Hepatocyte (in vitro differentiated cells): Measurements from ENCODE around the gene QRFP. TPM values are rescaled to one million over a fixed set of nuclear protein-coding genes. Genes with fewer than 3 reads are reported as not detected.
A peak's percentile ranks its signal among the peaks of the same experiment; 100 is the strongest.

Experiments
- DNase-seq: peaks from one replicate; pipeline ENCODE4 v3.0.0-alpha.2; 2016; ENCODE audit warnings: low spot score
- H2AFZ ChIP-seq: fragments of 200-600 bp; sonication (generic); 2 replicates; pipeline ENCODE4 v1.6.0; 2016; ENCODE audit warnings: antibody characterized with exemption, mild to moderate bottlenecking
- H3K27ac ChIP-seq: fragments of 200-600 bp; sonication (generic); 2 replicates; pipeline ENCODE4 v1.5.1; 2016; ENCODE audit warnings: mild to moderate bottlenecking
- H3K27me3 ChIP-seq: fragments of 200-600 bp; sonication (generic); 2 replicates; pipeline ENCODE4 v1.6.1; 2016
- H3K36me3 ChIP-seq: fragments of 200-600 bp; sonication (generic); replicated peaks from 2 replicates; pipeline ENCODE4 v1.5.1; 2016; ENCODE audit warnings: low read depth; ENCODE audit not compliant: insufficient read depth
- H3K4me1 ChIP-seq: fragments of 200-600 bp; sonication (generic); 2 replicates; pipeline ENCODE4 v1.5.1; 2016; ENCODE audit warnings: mild to moderate bottlenecking, moderate library complexity; ENCODE audit not compliant: insufficient read depth
- H3K4me2 ChIP-seq: fragments of 200-600 bp; sonication (generic); 2 replicates; pipeline ENCODE4 v1.6.0; 2016
- H3K4me3 ChIP-seq: fragments of 200-600 bp; sonication (generic); 2 replicates; pipeline ENCODE4 v1.5.1; 2016; ENCODE audit warnings: mild to moderate bottlenecking
- H3K79me2 ChIP-seq: fragments of 200-600 bp; sonication (generic); 2 replicates; pipeline ENCODE4 v1.6.0; 2017; ENCODE audit warnings: mild to moderate bottlenecking
- H3K9me2 ChIP-seq: fragments of 200-600 bp; sonication (generic); replicated peaks from 2 replicates; pipeline ENCODE4 v1.6.0; 2017; ENCODE audit warnings: mild to moderate bottlenecking; ENCODE audit not compliant: insufficient read depth
- H3K9me3 ChIP-seq: fragments of 200-600 bp; sonication (generic); 2 replicates; pipeline ENCODE4 v1.5.1; 2016; ENCODE audit warnings: low read depth, mild to moderate bottlenecking
- H4K20me1 ChIP-seq: fragments of 200-600 bp; sonication (generic); 2 replicates; pipeline ENCODE4 v1.6.0; 2016; ENCODE audit warnings: mild to moderate bottlenecking; ENCODE audit not compliant: insufficient read depth, poor library complexity, severe bottlenecking
- EZH2 ChIP-seq: fragments of 200-600 bp; sonication (generic); IDR thresholded peaks from 2 replicates; pipeline ENCODE4 v1.6.1; 2016; ENCODE audit warnings: antibody characterized with exemption, mild to moderate bottlenecking, borderline replicate concordance
- EZH2phosphoT487 ChIP-seq: fragments of 200-600 bp; sonication (generic); IDR thresholded peaks from one replicate; pipeline ENCODE4 v1.6.1; 2018; ENCODE audit warnings: antibody characterized with exemption, mild to moderate bottlenecking, low read depth, moderate library complexity; ENCODE audit not compliant: unreplicated experiment, severe bottlenecking
- WGBS: methylation state at CpG from one replicate; pipeline ENCODE4 v1.1.6; 2016; ENCODE audit warnings: low lambda C conversion rate; ENCODE audit errors: missing lambda C conversion rate; 5-methylcytosine and 5-hydroxymethylcytosine counted together
- polyA plus RNA-seq: library from polyadenylated mRNA; unstranded; fragments of >200 nt; fragmentation: Nextera tagmentation; extraction: Ambion mirVana; gene quantifications from 2 replicates; pipeline ENCODE4 v1.2.1, GENCODE V29; 2016
- total RNA-seq: library from RNA; depleted of rRNA; stranded (reverse); fragments of >200 nt; gene quantifications from 2 replicates; pipeline ENCODE4 v1.2.3, GENCODE V29; 2014
- TF ChIP-seq, protein P1 (sequence below): fragments of 200-600 bp; sonication (generic); IDR thresholded peaks from 2 replicates; pipeline ENCODE4 v1.5.1; 2016; ENCODE audit warnings: antibody characterized with exemption, mild to moderate bottlenecking; ENCODE audit not compliant: poor library complexity

QRFP gene
- total and polyA plus RNA-seq, 2 experiments from 2014 or later = 0.21 TPM; not detected in 1

GRCh38 chr9:130869250-130869649 is 27.4 kb downstream of the QRFP start:
- TF ChIP-seq EZH2phosphoT487 = no peak

DNA sequence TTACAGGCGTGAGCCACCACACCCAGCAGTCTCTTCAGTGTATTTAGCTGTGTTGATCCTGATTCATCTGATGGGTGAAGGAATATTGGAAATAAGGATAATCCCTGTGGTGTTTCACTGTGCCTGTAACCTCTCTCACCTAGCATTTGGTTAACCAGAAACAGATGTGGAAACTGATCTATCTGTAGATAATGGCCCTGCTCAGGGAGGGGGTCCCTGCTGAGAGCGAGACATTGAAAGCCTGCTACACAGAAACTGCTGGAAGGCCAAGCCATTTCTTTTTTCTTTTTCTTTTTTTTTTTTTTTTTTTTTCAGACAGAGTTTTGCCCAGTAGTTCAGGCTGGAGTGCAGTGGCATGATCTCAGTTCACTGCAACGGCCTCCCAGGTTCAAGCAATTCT is 28.4 kb downstream of the QRFP start:
- peaks cover 8% of the 10 kb centered on the region for H3K4me1 ChIP-seq
- DNase-seq = no peak
- H3K36me3 ChIP-seq = no peaks in the 10 kb centered on the region
- H3K9me2 ChIP-seq = no peaks in the 10 kb centered on the region
- peaks cover 78% of the 10 kb centered on the region for H3K79me2 ChIP-seq
- no peak overlapping the region for H3K27ac ChIP-seq
- WGBS = 76% methylated on average over 3 of the region's 3 CpGs
- H2AFZ ChIP-seq = no peak overlapping the region
- no peak overlapping the region for H3K4me2 ChIP-seq
- H3K27me3 ChIP-seq = no peaks in the 10 kb centered on the region
- no peak for TF ChIP-seq EZH2
- TF ChIP-seq EZH2phosphoT487 = no peak
- TF ChIP-seq, protein P1, sequence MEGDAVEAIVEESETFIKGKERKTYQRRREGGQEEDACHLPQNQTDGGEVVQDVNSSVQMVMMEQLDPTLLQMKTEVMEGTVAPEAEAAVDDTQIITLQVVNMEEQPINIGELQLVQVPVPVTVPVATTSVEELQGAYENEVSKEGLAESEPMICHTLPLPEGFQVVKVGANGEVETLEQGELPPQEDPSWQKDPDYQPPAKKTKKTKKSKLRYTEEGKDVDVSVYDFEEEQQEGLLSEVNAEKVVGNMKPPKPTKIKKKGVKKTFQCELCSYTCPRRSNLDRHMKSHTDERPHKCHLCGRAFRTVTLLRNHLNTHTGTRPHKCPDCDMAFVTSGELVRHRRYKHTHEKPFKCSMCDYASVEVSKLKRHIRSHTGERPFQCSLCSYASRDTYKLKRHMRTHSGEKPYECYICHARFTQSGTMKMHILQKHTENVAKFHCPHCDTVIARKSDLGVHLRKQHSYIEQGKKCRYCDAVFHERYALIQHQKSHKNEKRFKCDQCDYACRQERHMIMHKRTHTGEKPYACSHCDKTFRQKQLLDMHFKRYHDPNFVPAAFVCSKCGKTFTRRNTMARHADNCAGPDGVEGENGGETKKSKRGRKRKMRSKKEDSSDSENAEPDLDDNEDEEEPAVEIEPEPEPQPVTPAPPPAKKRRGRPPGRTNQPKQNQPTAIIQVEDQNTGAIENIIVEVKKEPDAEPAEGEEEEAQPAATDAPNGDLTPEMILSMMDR = no peak
- H3K4me3 ChIP-seq = no peak overlapping the region
- H3K9me3 ChIP-seq = no peaks in the 10 kb centered on the region
- peaks cover 69% of the 10 kb centered on the region for H4K20me1 ChIP-seq

More at GRCh38 chr9:130869250-130869649, 27.4 kb downstream of the QRFP start:
- H3K9me3 ChIP-seq = no peaks in the 10 kb centered on the region
- H3K27ac ChIP-seq = no peak overlapping the region
- H3K27me3 ChIP-seq = no peaks in the 10 kb centered on the region
- H3K9me2 ChIP-seq = no peaks in the 10 kb centered on the region
- no peak overlapping the region for H2AFZ ChIP-seq
- 86% methylated on average over 8 of the region's 8 CpGs for WGBS
- H4K20me1 ChIP-seq = peaks cover 61% of the 10 kb centered on the region
- H3K36me3 ChIP-seq = no peaks in the 10 kb centered on the region
- H3K79me2 ChIP-seq = peaks cover 74% of the 10 kb centered on the region
- no peak overlapping the region for H3K4me2 ChIP-seq
- peaks cover 8% of the 10 kb centered on the region for H3K4me1 ChIP-seq
- no peak overlapping the region for H3K4me3 ChIP-seq
- DNase-seq = peak; percentile 62

DNA sequence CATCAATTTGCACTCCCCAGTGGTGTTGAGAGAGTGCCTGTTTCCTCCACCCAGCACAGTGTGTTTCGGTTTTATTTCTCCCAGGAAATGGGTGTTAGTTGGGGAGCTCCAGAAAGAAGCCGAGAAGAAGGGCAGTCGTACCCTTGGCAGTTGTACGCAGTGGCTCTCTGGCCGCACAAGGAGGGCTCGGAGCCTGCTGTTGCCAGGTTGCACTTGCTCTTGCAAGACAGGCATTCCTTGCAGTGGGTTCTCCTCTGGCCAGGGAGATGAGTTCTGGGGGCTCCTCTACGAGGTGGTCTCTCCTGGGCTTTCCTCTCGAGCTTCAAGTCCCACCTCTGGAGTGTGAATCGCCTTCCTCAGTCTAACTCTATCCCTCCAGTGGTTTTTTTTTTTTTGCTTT is 29.1 kb downstream of the QRFP start:
- H2AFZ ChIP-seq = no peak overlapping the region
- no peak overlapping the region for H3K27ac ChIP-seq
- DNase-seq = no peak
- no peak overlapping the region for H3K4me2 ChIP-seq
- H4K20me1 ChIP-seq = peaks cover 75% of the 10 kb centered on the region
- peaks cover 8% of the 10 kb centered on the region for H3K4me1 ChIP-seq
- WGBS = 97% methylated on average over 9 of the region's 9 CpGs
- peaks cover 83% of the 10 kb centered on the region for H3K79me2 ChIP-seq
- no peaks in the 10 kb centered on the region for H3K9me3 ChIP-seq
- H3K4me3 ChIP-seq = no peak overlapping the region
- H3K27me3 ChIP-seq = no peaks in the 10 kb centered on the region
- TF ChIP-seq EZH2phosphoT487 = no peak
- H3K36me3 ChIP-seq = no peaks in the 10 kb centered on the region
- H3K9me2 ChIP-seq = no peaks in the 10 kb centered on the region

DNA sequence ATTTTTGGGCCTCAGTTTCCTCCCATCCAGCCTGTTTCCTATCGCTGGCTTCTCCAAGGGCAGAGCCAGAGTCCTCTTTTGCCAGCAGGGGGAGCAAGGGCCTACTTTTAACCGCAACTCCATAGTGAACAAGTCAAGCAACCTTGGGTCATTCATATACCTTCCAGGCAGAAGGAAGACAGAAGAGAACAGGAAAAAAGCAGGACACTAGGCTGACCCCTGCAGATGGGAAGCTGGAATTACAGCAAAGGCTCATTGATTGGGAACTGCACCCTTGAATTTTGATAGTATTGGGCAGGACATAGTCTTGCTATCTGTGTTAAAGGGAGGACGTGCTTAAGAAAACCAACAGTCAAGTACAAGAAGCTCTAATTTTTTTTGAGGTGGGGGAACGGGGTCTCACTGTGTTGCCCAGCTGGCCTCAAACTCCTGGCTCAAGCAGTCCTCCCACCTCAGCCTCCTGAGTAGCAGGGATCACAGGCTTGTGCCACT is 30.1 kb downstream of the QRFP start:
- Histone ChIP-seq H2AFZ (no peak overlapping the region), H3K4me3 (no peak overlapping the region), H3K36me3 (no peaks in the 10 kb centered on the region), H3K9me2 (no peaks in the 10 kb centered on the region), H3K79me2 (peaks cover 85% of the 10 kb centered on the region), H3K4me1 (peaks cover 8% of the 10 kb centered on the region), H3K9me3 (no peaks in the 10 kb centered on the region), H3K4me2 (no peak overlapping the region), H3K27ac (no peak overlapping the region), H4K20me1 (peaks cover 75% of the 10 kb centered on the region), H3K27me3 (no peaks in the 10 kb centered on the region)
- DNase-seq = peak; percentile 90
- WGBS = 49% methylated on average over 4 of the region's 4 CpGs
- TF ChIP-seq, protein P1 = peak; percentile 90
- no peak for TF ChIP-seq EZH2phosphoT487
